OCI-LY7 (cell line): Measurements from ENCODE around the gene SNRNP25. TPM values are rescaled to one million over a fixed set of nuclear protein-coding genes. Genes with fewer than 3 reads are reported as not detected.

Source experiments
- BruUV-seq: library from RNA; stranded (reverse); fragments of 400-500 nt; replicated peaks from 2 replicates; lab custom pipeline; 2021; lab: Mats Ljungman, UMichigan
- CTCF ChIA-PET: fragments of 300-600 bp; sonication (Branson Sonifier 250); formaldehyde crosslinking; loops from one replicate; lab custom pipeline; 2022; ENCODE audit warnings: antibody characterized with exemption; ENCODE audit not compliant: unreplicated experiment; lab: Charles Lee
- POLR2A ChIA-PET: fragments of 300-600 bp; sonication (Branson Sonifier 250); formaldehyde crosslinking; loops from one replicate; lab custom pipeline; 2022; ENCODE audit warnings: antibody characterized with exemption; lab: Charles Lee
- DNase-seq: peaks from one replicate; pipeline ENCODE4 v3.0.0-alpha.2; 2015; ENCODE audit warnings: low spot score
- H2AFZ ChIP-seq: fragments of 200-600 bp; sonication (generic), shearing (Covaris generic); 2 replicates; pipeline ENCODE4 v1.6.1; 2014; ENCODE audit warnings: mild to moderate bottlenecking, antibody characterized with exemption, low read length, moderate library complexity
- H3K27ac ChIP-seq: fragments of 200-600 bp; sonication (generic); 2 replicates; pipeline ENCODE4 v1.5.1; 2014; ENCODE audit warnings: mixed run types, low read depth, mild to moderate bottlenecking, moderate library complexity, low read length, inconsistent platforms; ENCODE audit not compliant: poor library complexity, severe bottlenecking
- H3K36me3 ChIP-seq: fragments of 200-600 bp; sonication (generic); 2 replicates; pipeline ENCODE4 v1.6.1; 2014; ENCODE audit warnings: mild to moderate bottlenecking, antibody characterized with exemption, low read length, moderate library complexity, mixed read lengths; ENCODE audit not compliant: insufficient read depth
- H3K4me1 ChIP-seq: fragments of 200-600 bp; sonication (generic); 2 replicates; pipeline ENCODE4 v1.5.1; 2014; ENCODE audit warnings: mild to moderate bottlenecking, low read length; ENCODE audit not compliant: insufficient read depth, poor library complexity, severe bottlenecking
- H3K4me2 ChIP-seq: fragments of 200-600 bp; sonication (generic); 2 replicates; pipeline ENCODE4 v1.6.1; 2014; ENCODE audit warnings: mild to moderate bottlenecking, low read length
- H3K4me3 ChIP-seq: fragments of 200-600 bp; sonication (generic); 2 replicates; pipeline ENCODE4 v1.5.1; 2014; ENCODE audit warnings: mild to moderate bottlenecking, low read depth, low read length; ENCODE audit not compliant: poor library complexity, severe bottlenecking
- H3K79me2 ChIP-seq: fragments of 200-600 bp; sonication (generic); 2 replicates; pipeline ENCODE4 v1.6.1; 2016; ENCODE audit warnings: low read depth, mild to moderate bottlenecking, low read length, moderate library complexity, mixed read lengths; ENCODE audit not compliant: insufficient read depth
- H3K9me2 ChIP-seq: fragments of 200-600 bp; sonication (generic); 2 replicates; pipeline ENCODE4 v1.6.1; 2016; ENCODE audit warnings: mild to moderate bottlenecking, low read length, mixed read lengths; ENCODE audit not compliant: insufficient read depth
- H3K9me3 ChIP-seq: fragments of 200-600 bp; sonication (generic); 2 replicates; pipeline ENCODE4 v1.6.1; 2014; ENCODE audit warnings: mild to moderate bottlenecking, mixed run types, low read length, mixed read lengths
- H4K20me1 ChIP-seq: fragments of 200-600 bp; sonication (generic); 2 replicates; pipeline ENCODE4 v1.6.1; 2014; ENCODE audit warnings: mild to moderate bottlenecking, antibody characterized with exemption, low read length, moderate library complexity, mixed read lengths; ENCODE audit not compliant: insufficient read depth
- CTCF ChIP-seq: fragments of 200-600 bp; sonication (generic); conservative IDR thresholded peaks from 2 replicates; pipeline ENCODE4 v1.5.1; 2014; ENCODE audit warnings: mild to moderate bottlenecking, antibody characterized with exemption, low read length, moderate library complexity, mixed read lengths
- EZH2phosphoT487 ChIP-seq: fragments of 200-600 bp; sonication (generic); IDR thresholded peaks from 2 replicates; pipeline ENCODE4 v1.6.1; 2018; ENCODE audit warnings: low read depth, borderline replicate concordance, mild to moderate bottlenecking, mixed run types, antibody characterized with exemption, low read length, moderate library complexity, mixed read lengths
- intact Hi-C: fragments of 100-400 bp; cut with micrococcal nuclease; formaldehyde crosslinking; loops from one replicate; pipeline ENCODE4 v1.10.0; 2022; ENCODE audit not compliant: unreplicated experiment
- total RNA-seq, 2 experiments: library from RNA; depleted of rRNA in 1 of 2; stranded (reverse); fragments of >200 nt in 1 of 2; shearing (Covaris generic) in 1 of 2; gene quantifications; 2 replicates each; pipeline ENCODE4 v1.2.3, GENCODE V29; 2014 to 2022

The SNRNP25 gene
- total RNA-seq, 2 experiments from 2014 or later, result 61.4 to 68.3 TPM

- no peak overlapping the region for H2AFZ ChIP-seq
- ChIA-PET POLR2A (no interaction called here), CTCF (no interaction called here)
- H3K4me1 ChIP-seq, result peaks cover 19% of the 10 kb centered on the region
- DNase-seq, result no peak
- peaks cover 91% of the 10 kb centered on the region for H3K36me3 ChIP-seq
- H3K9me3 ChIP-seq, result no peaks in the 10 kb centered on the region
- intact Hi-C loops, result no loop called here
- peaks cover 23% of the 10 kb centered on the region; the same call in 1 of the 2 replicates for H3K79me2 ChIP-seq
- BruUV-seq, result no TSS peak
- no peak for TF ChIP-seq EZH2phosphoT487
- no peak for TF ChIP-seq CTCF
- no peak overlapping the region for H3K4me3 ChIP-seq
- H4K20me1 ChIP-seq, result peaks cover 12% of the 10 kb centered on the region; the same call in 1 of the 2 replicates
- H3K9me2 ChIP-seq, result no peaks in the 10 kb centered on the region
- H3K4me2 ChIP-seq, result no peak overlapping the region
- no peak overlapping the region for H3K27ac ChIP-seq
Measured at GRCh38 chr16:42069-42457, 11.6 kb upstream of the SNRNP25 start.

DNA sequence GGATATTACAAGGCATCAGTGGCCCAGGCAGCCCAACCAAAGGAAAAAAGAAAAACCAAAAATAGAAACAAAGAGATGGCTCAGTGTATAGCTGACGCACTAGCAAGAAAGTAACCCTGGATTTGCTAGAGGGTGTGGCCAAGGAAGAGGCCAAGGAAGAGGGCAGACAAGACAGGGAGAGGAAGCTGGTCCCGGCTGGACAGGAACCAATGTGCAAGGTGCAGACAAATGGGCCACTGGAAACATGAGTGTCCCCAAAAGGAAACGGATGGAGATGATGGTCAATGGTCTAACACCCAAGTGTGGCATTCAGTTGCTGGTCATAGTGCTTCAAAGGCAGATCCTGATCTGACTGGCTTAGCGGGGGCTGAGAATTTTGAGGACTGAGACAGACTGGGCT lies 10.9 kb upstream of the SNRNP25 start:
- no peaks in the 10 kb centered on the region for H3K9me2 ChIP-seq
- H3K79me2 ChIP-seq, result peaks cover 26% of the 10 kb centered on the region; the same call in 1 of the 2 replicates
- CTCF ChIA-PET, result no interaction called here
- H3K36me3 ChIP-seq, result peaks cover 90% of the 10 kb centered on the region
- DNase-seq, result no peak
- H4K20me1 ChIP-seq, result peaks cover 12% of the 10 kb centered on the region; the same call in 1 of the 2 replicates
- H3K9me3 ChIP-seq, result no peaks in the 10 kb centered on the region
- peaks cover 19% of the 10 kb centered on the region for H3K4me1 ChIP-seq
- no TSS peak for BruUV-seq
- intact Hi-C loops, result no loop called here
- H3K4me3 ChIP-seq, result no peak overlapping the region
- no peak overlapping the region for H2AFZ ChIP-seq
- POLR2A ChIA-PET, result no interaction called here
- TF ChIP-seq CTCF (no peak), EZH2phosphoT487 (no peak)
- no peak overlapping the region for H3K4me2 ChIP-seq
- no peak overlapping the region for H3K27ac ChIP-seq

DNA sequence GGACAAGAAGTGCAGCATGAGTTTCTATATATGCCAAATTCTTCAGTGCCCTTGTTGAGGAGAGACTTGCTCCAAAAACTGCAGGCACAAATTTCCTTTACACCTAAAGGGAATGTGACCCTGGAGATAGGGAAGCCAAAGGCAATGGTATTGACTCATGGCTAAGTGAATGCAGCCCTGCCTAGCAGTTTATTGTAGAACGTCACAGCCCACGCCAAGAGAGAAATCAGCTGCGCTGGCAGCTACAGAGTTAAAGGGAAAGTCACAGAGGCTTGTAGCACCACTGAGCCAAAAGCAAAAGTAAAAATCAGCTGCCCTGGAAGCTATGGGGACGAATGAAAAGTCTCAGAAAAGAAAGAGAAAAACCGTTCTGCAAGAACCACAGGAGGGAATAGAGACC lies 10.3 kb upstream of the SNRNP25 start:
- H3K9me2 ChIP-seq, result no peaks in the 10 kb centered on the region
- peaks cover 19% of the 10 kb centered on the region for H3K4me1 ChIP-seq
- H3K79me2 ChIP-seq, result peaks cover 26% of the 10 kb centered on the region; the same call in 1 of the 2 replicates
- ChIA-PET POLR2A (no interaction called here), CTCF (no interaction called here)
- intact Hi-C loops, result no loop called here
- peaks cover 88% of the 10 kb centered on the region for H3K36me3 ChIP-seq
- no peak overlapping the region for H3K4me2 ChIP-seq
- TF ChIP-seq EZH2phosphoT487 (no peak), CTCF (no peak)
- H4K20me1 ChIP-seq, result peaks cover 12% of the 10 kb centered on the region; the same call in 1 of the 2 replicates
- BruUV-seq, result no TSS peak
- no peaks in the 10 kb centered on the region for H3K9me3 ChIP-seq
- no peak overlapping the region for H3K4me3 ChIP-seq
- H3K27ac ChIP-seq, result no peak overlapping the region
- H2AFZ ChIP-seq, result no peak overlapping the region
- DNase-seq, result no peak
